ENCODE results near the gene EFEMP1.

Gene EFEMP1

GRCh38 chr2:55936351-55936750 is 12.8 kb upstream of the EFEMP1 start:
- no peak overlapping the region for H3K9ac ChIP-seq (ENCODE audit: low read length in 5 of 5)
- no peaks in the 10 kb centered on the region for H3K36me3 ChIP-seq (ENCODE audit: control insufficient read depth in 5 of 5, insufficient read depth in 5 of 5, low read length in 5 of 5)
- H3K27me3 ChIP-seq (ENCODE audit: control insufficient read depth in 5 of 5, insufficient read depth in 4 of 5, low read length in 5 of 5) = no peaks in the 10 kb centered on the region
- no peak overlapping the region for H3K27ac ChIP-seq (ENCODE audit: low read depth, low read length)
- H3K9me3 ChIP-seq (ENCODE audit: control insufficient read depth in 5 of 5, low read length in 5 of 5) = no peaks in the 10 kb centered on the region
- H3K4me3 ChIP-seq (ENCODE audit: low read depth in 1 of 5, low read length in 5 of 5) = no peak overlapping the region
- no peaks in the 10 kb centered on the region for H3K4me1 ChIP-seq (ENCODE audit: control insufficient read depth in 5 of 5, insufficient read depth in 5 of 5, low read length in 5 of 5)

- H3K27me3 ChIP-seq (ENCODE audit: control insufficient read depth in 5 of 5, insufficient read depth in 4 of 5, low read length in 5 of 5) = no peaks in the 10 kb centered on the region
- H3K9ac ChIP-seq (ENCODE audit: low read length in 5 of 5) = no peak overlapping the region
- H3K27ac ChIP-seq (ENCODE audit: low read depth, low read length) = no peak overlapping the region
- no peaks in the 10 kb centered on the region for H3K36me3 ChIP-seq (ENCODE audit: control insufficient read depth in 5 of 5, insufficient read depth in 5 of 5, low read length in 5 of 5)
- H3K9me3 ChIP-seq (ENCODE audit: control insufficient read depth in 5 of 5, low read length in 5 of 5) = no peaks in the 10 kb centered on the region
- no peaks in the 10 kb centered on the region for H3K4me1 ChIP-seq (ENCODE audit: control insufficient read depth in 5 of 5, insufficient read depth in 5 of 5, low read length in 5 of 5)
- no peak overlapping the region for H3K4me3 ChIP-seq (ENCODE audit: low read depth in 1 of 5, low read length in 5 of 5)
These were observed 10.8 kb upstream of the EFEMP1 start for GRCh38 chr2:55934337-55934736.

- H3K27ac ChIP-seq (ENCODE audit: low read depth, low read length) = no peak overlapping the region
- no peaks in the 10 kb centered on the region for H3K4me1 ChIP-seq (ENCODE audit: control insufficient read depth in 5 of 5, insufficient read depth in 5 of 5, low read length in 5 of 5)
- no peaks in the 10 kb centered on the region for H3K36me3 ChIP-seq (ENCODE audit: control insufficient read depth in 5 of 5, insufficient read depth in 5 of 5, low read length in 5 of 5)
- no peak overlapping the region for H3K9ac ChIP-seq (ENCODE audit: low read length in 5 of 5)
- H3K9me3 ChIP-seq (ENCODE audit: control insufficient read depth in 5 of 5, low read length in 5 of 5) = no peaks in the 10 kb centered on the region
- no peaks in the 10 kb centered on the region for H3K27me3 ChIP-seq (ENCODE audit: control insufficient read depth in 5 of 5, insufficient read depth in 4 of 5, low read length in 5 of 5)
- H3K4me3 ChIP-seq (ENCODE audit: low read depth in 1 of 5, low read length in 5 of 5) = no peak overlapping the region
These were observed 9.3 kb upstream of the EFEMP1 start for GRCh38 chr2:55932843-55933242.

GRCh38 chr2:55931281-55931680 is 7.7 kb upstream of the EFEMP1 start:
- no peak overlapping the region for H3K4me3 ChIP-seq (ENCODE audit: low read depth in 1 of 5, low read length in 5 of 5)

GRCh38 chr2:55929476-55929875 is 5.9 kb upstream of the EFEMP1 start:
- no peaks in the 10 kb centered on the region for H3K27me3 ChIP-seq (ENCODE audit: control insufficient read depth in 5 of 5, insufficient read depth in 4 of 5, low read length in 5 of 5)
- no peak overlapping the region for H3K9ac ChIP-seq (ENCODE audit: low read length in 5 of 5)
- no peak overlapping the region for H3K4me3 ChIP-seq (ENCODE audit: low read depth in 1 of 5, low read length in 5 of 5)
- H3K4me1 ChIP-seq (ENCODE audit: control insufficient read depth in 5 of 5, insufficient read depth in 5 of 5, low read length in 5 of 5) = no peaks in the 10 kb centered on the region
- H3K36me3 ChIP-seq (ENCODE audit: control insufficient read depth in 5 of 5, insufficient read depth in 5 of 5, low read length in 5 of 5) = no peaks in the 10 kb centered on the region
- H3K27ac ChIP-seq (ENCODE audit: low read depth, low read length) = no peak overlapping the region
- no peaks in the 10 kb centered on the region for H3K9me3 ChIP-seq (ENCODE audit: control insufficient read depth in 5 of 5, low read length in 5 of 5)

More at GRCh38 chr2:55931281-55931680, 7.7 kb upstream of the EFEMP1 start:
- Histone ChIP-seq H3K9me3 (ENCODE audit: control insufficient read depth in 5 of 5, low read length in 5 of 5) (no peaks in the 10 kb centered on the region), H3K27ac (ENCODE audit: low read depth, low read length) (no peak overlapping the region), H3K36me3 (ENCODE audit: control insufficient read depth in 5 of 5, insufficient read depth in 5 of 5, low read length in 5 of 5) (no peaks in the 10 kb centered on the region), H3K9ac (ENCODE audit: low read length in 5 of 5) (no peak overlapping the region), H3K4me1 (ENCODE audit: control insufficient read depth in 5 of 5, insufficient read depth in 5 of 5, low read length in 5 of 5) (no peaks in the 10 kb centered on the region), H3K27me3 (ENCODE audit: control insufficient read depth in 5 of 5, insufficient read depth in 4 of 5, low read length in 5 of 5) (no peaks in the 10 kb centered on the region)

- H3K36me3 ChIP-seq (ENCODE audit: control insufficient read depth in 5 of 5, insufficient read depth in 5 of 5, low read length in 5 of 5) = no peaks in the 10 kb centered on the region
- no peaks in the 10 kb centered on the region for H3K9me3 ChIP-seq (ENCODE audit: control insufficient read depth in 5 of 5, low read length in 5 of 5)
- peaks cover 0 to 13% (median 0%) of the 10 kb centered on the region in 5 donors for H3K27me3 ChIP-seq (ENCODE audit: control insufficient read depth in 5 of 5, insufficient read depth in 4 of 5, low read length in 5 of 5)
- no peak overlapping the region for H3K4me3 ChIP-seq (ENCODE audit: low read depth in 1 of 5, low read length in 5 of 5)
- H3K27ac ChIP-seq (ENCODE audit: low read depth, low read length) = no peak overlapping the region
- peaks cover 0 to 21% (median 18%) of the 10 kb centered on the region in 5 donors for H3K4me1 ChIP-seq (ENCODE audit: control insufficient read depth in 5 of 5, insufficient read depth in 5 of 5, low read length in 5 of 5)
- no peak overlapping the region for H3K9ac ChIP-seq (ENCODE audit: low read length in 5 of 5)
These were observed 3.4 kb upstream of the EFEMP1 start for GRCh38 chr2:55926974-55927373.

- no peaks in the 10 kb centered on the region for H3K36me3 ChIP-seq (ENCODE audit: control insufficient read depth in 5 of 5, insufficient read depth in 5 of 5, low read length in 5 of 5)
- H3K4me1 ChIP-seq (ENCODE audit: control insufficient read depth in 5 of 5, insufficient read depth in 5 of 5, low read length in 5 of 5) = peaks cover 0 to 27% (median 20%) of the 10 kb centered on the region in 5 donors
- H3K9ac ChIP-seq (ENCODE audit: low read length in 5 of 5) = no peak overlapping the region
- no peaks in the 10 kb centered on the region for H3K9me3 ChIP-seq (ENCODE audit: control insufficient read depth in 5 of 5, low read length in 5 of 5)
- no peak overlapping the region for H3K27ac ChIP-seq (ENCODE audit: low read depth, low read length)
- H3K27me3 ChIP-seq (ENCODE audit: control insufficient read depth in 5 of 5, insufficient read depth in 4 of 5, low read length in 5 of 5) = peaks cover 0 to 13% (median 0%) of the 10 kb centered on the region in 5 donors
- H3K4me3 ChIP-seq (ENCODE audit: low read depth in 1 of 5, low read length in 5 of 5) = no peak overlapping the region
These were observed 2.7 kb upstream of the EFEMP1 start for GRCh38 chr2:55926246-55926645.

- peak overlapping the region; percentile 59 to 96 (median 78) for H3K4me3 ChIP-seq (ENCODE audit: low read depth in 1 of 5, low read length in 5 of 5)
- H3K9me3 ChIP-seq (ENCODE audit: control insufficient read depth in 5 of 5, low read length in 5 of 5) = no peaks in the 10 kb centered on the region
- H3K4me1 ChIP-seq (ENCODE audit: control insufficient read depth in 5 of 5, insufficient read depth in 5 of 5, low read length in 5 of 5) = peaks cover 0 to 43% (median 28%) of the 10 kb centered on the region in 5 donors
- peaks cover 0 to 13% (median 0%) of the 10 kb centered on the region in 5 donors for H3K27me3 ChIP-seq (ENCODE audit: control insufficient read depth in 5 of 5, insufficient read depth in 4 of 5, low read length in 5 of 5)
- H3K9ac ChIP-seq (ENCODE audit: low read length in 5 of 5) = peak overlapping the region in 2 of 5 donors; percentile 31 to 38
- peaks cover 0 to 3% (median 2%) of the 10 kb centered on the region in 5 donors for H3K36me3 ChIP-seq (ENCODE audit: control insufficient read depth in 5 of 5, insufficient read depth in 5 of 5, low read length in 5 of 5)
- peak overlapping the region; percentile 55 for H3K27ac ChIP-seq (ENCODE audit: low read depth, low read length)
These were observed 370 bp upstream of the EFEMP1 start for GRCh38 chr2:55923982-55924321.

GRCh38 chr2:55922291-55922907 is 1.2 kb downstream of the EFEMP1 start:
- peaks cover 2 to 10% (median 7%) of the 10 kb centered on the region in 5 donors for H3K36me3 ChIP-seq (ENCODE audit: control insufficient read depth in 5 of 5, insufficient read depth in 5 of 5, low read length in 5 of 5)
- peak overlapping the region; percentile 76 to 96 (median 88) for H3K4me3 ChIP-seq (ENCODE audit: low read depth in 1 of 5, low read length in 5 of 5)
- peaks cover 0 to 13% (median 0%) of the 10 kb centered on the region in 5 donors for H3K27me3 ChIP-seq (ENCODE audit: control insufficient read depth in 5 of 5, insufficient read depth in 4 of 5, low read length in 5 of 5)
- peaks cover 0 to 51% (median 28%) of the 10 kb centered on the region in 5 donors for H3K4me1 ChIP-seq (ENCODE audit: control insufficient read depth in 5 of 5, insufficient read depth in 5 of 5, low read length in 5 of 5)
- H3K27ac ChIP-seq (ENCODE audit: low read depth, low read length) = peak overlapping the region; percentile 55
- H3K9ac ChIP-seq (ENCODE audit: low read length in 5 of 5) = peak overlapping the region; percentile 50 to 92 (median 78)
- H3K9me3 ChIP-seq (ENCODE audit: control insufficient read depth in 5 of 5, low read length in 5 of 5) = no peaks in the 10 kb centered on the region

- peaks cover 0 to 69% (median 32%) of the 10 kb centered on the region in 5 donors for H3K4me1 ChIP-seq (ENCODE audit: control insufficient read depth in 5 of 5, insufficient read depth in 5 of 5, low read length in 5 of 5)
- H3K9me3 ChIP-seq (ENCODE audit: control insufficient read depth in 5 of 5, low read length in 5 of 5) = no peaks in the 10 kb centered on the region
- H3K27me3 ChIP-seq (ENCODE audit: control insufficient read depth in 5 of 5, insufficient read depth in 4 of 5, low read length in 5 of 5) = peaks cover 0 to 13% (median 0%) of the 10 kb centered on the region in 5 donors
- H3K4me3 ChIP-seq (ENCODE audit: low read depth in 1 of 5, low read length in 5 of 5) = no peak overlapping the region
- H3K36me3 ChIP-seq (ENCODE audit: control insufficient read depth in 5 of 5, insufficient read depth in 5 of 5, low read length in 5 of 5) = peaks cover 6 to 22% (median 16%) of the 10 kb centered on the region in 5 donors
- H3K27ac ChIP-seq (ENCODE audit: low read depth, low read length) = peak overlapping the region; percentile 55
- no peak overlapping the region for H3K9ac ChIP-seq (ENCODE audit: low read length in 5 of 5)
These were observed 4.0 kb downstream of the EFEMP1 start for GRCh38 chr2:55919574-55919973.

All from subcutaneous abdominal adipose tissue (tissue), 5 donors.